Mesenchymal stem cell (in vitro differentiated cells and primary cell): ENCODE results near the gene MFN1.

ENCODE experiments used
- DNase-seq: peaks from one replicate; pipeline ENCODE4 v3.0.0-alpha.2; 2013
- H2AFZ ChIP-seq: one replicate; pipeline ENCODE4 v1.6.1; 2013; ENCODE audit warnings: low read depth, mild to moderate bottlenecking, control low read depth, inconsistent platforms, low read length, moderate library complexity
- H2AK5ac ChIP-seq: 2 replicates; pipeline ENCODE4 v1.6.1; 2013; ENCODE audit warnings: low read length, moderate library complexity, mild to moderate bottlenecking, inconsistent platforms; ENCODE audit not compliant: severe bottlenecking
- H2BK120ac ChIP-seq: one replicate; pipeline ENCODE4 v1.6.1; 2013; ENCODE audit warnings: low read depth, mild to moderate bottlenecking, inconsistent platforms, low read length, moderate library complexity
- H2BK12ac ChIP-seq, 2 experiments: one replicate each; pipeline ENCODE4 v1.6.1; 2013; ENCODE audit warnings: inconsistent platforms in 2 of 2, low read length in 2 of 2, mild to moderate bottlenecking in 2 of 2, moderate library complexity in 2 of 2, control low read depth in 1 of 2
- H2BK15ac ChIP-seq: one replicate; pipeline ENCODE4 v1.6.1; 2013; ENCODE audit warnings: mild to moderate bottlenecking, low read depth, inconsistent platforms; ENCODE audit not compliant: poor library complexity, severe bottlenecking
- H2BK5ac ChIP-seq: 2 replicates; pipeline ENCODE4 v1.6.1; 2013; ENCODE audit warnings: low read depth, mild to moderate bottlenecking, low read length, control low read depth, inconsistent platforms; ENCODE audit not compliant: poor library complexity, severe bottlenecking
- H3K14ac ChIP-seq, 2 experiments: one replicate each; pipeline ENCODE4 v1.6.1; 2013; ENCODE audit warnings: inconsistent platforms in 2 of 2, low read length in 2 of 2, control low read depth in 1 of 2, mild to moderate bottlenecking in 1 of 2, moderate library complexity in 1 of 2
- H3K18ac ChIP-seq, 2 experiments: one replicate each; pipeline ENCODE4 v1.6.1; 2013; ENCODE audit warnings: inconsistent platforms in 2 of 2, low read length in 2 of 2, control low read depth in 1 of 2, low read depth in 1 of 2, mild to moderate bottlenecking in 1 of 2
- H3K23ac ChIP-seq, 2 experiments: one replicate each; pipeline ENCODE4 v1.6.1; 2013; ENCODE audit warnings: inconsistent platforms in 2 of 2, low read length in 2 of 2, mild to moderate bottlenecking in 2 of 2, moderate library complexity in 2 of 2, control low read depth in 1 of 2
- H3K27ac ChIP-seq: 2 replicates; pipeline ENCODE4 v1.5.1; 2013; ENCODE audit warnings: mild to moderate bottlenecking, moderate library complexity, low read length, control low read depth, inconsistent platforms; ENCODE audit not compliant: poor library complexity, severe bottlenecking
- H3K27me3 ChIP-seq, 2 experiments: 2 replicates each; pipeline versions ENCODE4 v1.6.1 to v1.7.0; 2013; ENCODE audit warnings: low read length in 2 of 2, mild to moderate bottlenecking in 2 of 2, moderate library complexity in 2 of 2, control low read depth in 1 of 2, inconsistent platforms in 1 of 2; ENCODE audit not compliant: control insufficient read depth in 1 of 2, insufficient read depth in 1 of 2
- H3K36me3 ChIP-seq, 2 experiments: 2 replicates each; pipeline versions ENCODE4 v1.6.1 to v1.7.0; 2013; ENCODE audit warnings: low read length in 2 of 2, control low read depth in 1 of 2, inconsistent platforms in 1 of 2, low read depth in 1 of 2, mild to moderate bottlenecking in 1 of 2; ENCODE audit not compliant: insufficient read depth in 2 of 2, control insufficient read depth in 1 of 2
- H3K4ac ChIP-seq, 2 experiments: one replicate each; pipeline ENCODE4 v1.6.1; 2013; ENCODE audit warnings: inconsistent platforms in 2 of 2, low read length in 2 of 2, mild to moderate bottlenecking in 2 of 2, moderate library complexity in 2 of 2, control low read depth in 1 of 2, low read depth in 1 of 2
- H3K4me1 ChIP-seq: 2 replicates; pipeline ENCODE4 v1.6.1; 2013; ENCODE audit warnings: low read depth, low read length, control low read depth; ENCODE audit not compliant: control insufficient read depth, insufficient read depth
- H3K4me2 ChIP-seq: 2 replicates; pipeline ENCODE4 v1.6.1; 2013; ENCODE audit warnings: low read length, mild to moderate bottlenecking, inconsistent platforms; ENCODE audit not compliant: poor library complexity, severe bottlenecking
- H3K4me3 ChIP-seq, 2 experiments: 2 replicates each; pipeline versions ENCODE4 v1.5.1 to v1.7.0; 2013; ENCODE audit warnings: low read length in 2 of 2, mild to moderate bottlenecking in 2 of 2, control low read depth in 1 of 2, low read depth in 1 of 2; ENCODE audit not compliant: insufficient read depth in 1 of 2
- H3K79me1 ChIP-seq: replicated peaks from 2 replicates; pipeline ENCODE4 v1.6.1; 2013; ENCODE audit warnings: mild to moderate bottlenecking, control low read depth, low read length, inconsistent platforms; ENCODE audit not compliant: poor library complexity, severe bottlenecking
- H3K9ac ChIP-seq: 2 replicates; pipeline ENCODE4 v1.7.0; 2013; ENCODE audit warnings: mild to moderate bottlenecking, low read length, moderate library complexity
- H3K9me3 ChIP-seq: 2 replicates; pipeline ENCODE4 v1.7.0; 2013; ENCODE audit warnings: mild to moderate bottlenecking, low read length; ENCODE audit not compliant: control insufficient read depth
- H4K8ac ChIP-seq: one replicate; pipeline ENCODE4 v1.6.1; 2013; ENCODE audit warnings: inconsistent platforms, mild to moderate bottlenecking, low read length, moderate library complexity
- H4K91ac ChIP-seq: one replicate; pipeline ENCODE4 v1.6.1; 2013; ENCODE audit warnings: mild to moderate bottlenecking, low read length, inconsistent platforms
- WGBS: methylation state at CpG from one replicate; pipeline ENCODE4 v1.1.7; 2013; ENCODE audit warnings: mixed read lengths; 5-methylcytosine and 5-hydroxymethylcytosine counted together

Gene MFN1

GRCh38 chr3:179336345-179336929 lies 11.1 kb upstream of the MFN1 start:
- H4K8ac ChIP-seq: no peak overlapping the region
- no peak overlapping the region for H2BK12ac ChIP-seq
- no peak overlapping the region for H2BK15ac ChIP-seq
- no peaks in the 10 kb centered on the region for H3K4me1 ChIP-seq
- no peaks in the 10 kb centered on the region for H3K27me3 ChIP-seq
- no peak overlapping the region for H4K91ac ChIP-seq
- H3K18ac ChIP-seq: no peak overlapping the region
- H3K36me3 ChIP-seq: peaks cover 20 to 56% of the 10 kb centered on the region in 2 experiments
- no peak overlapping the region for H2BK5ac ChIP-seq
- H3K9ac ChIP-seq: no peak overlapping the region
- H3K9me3 ChIP-seq: no peaks in the 10 kb centered on the region
- no peak overlapping the region for H3K14ac ChIP-seq
- no peak for DNase-seq
- H3K4me2 ChIP-seq: no peak overlapping the region
- H2AK5ac ChIP-seq: no peak overlapping the region
- peaks cover 10% of the 10 kb centered on the region for H3K79me1 ChIP-seq
- H2AFZ ChIP-seq: no peak overlapping the region
- no peak overlapping the region for H3K23ac ChIP-seq
- WGBS: no CpG with 5 or more reads among the region's 1 CpG
- no peak overlapping the region for H3K4ac ChIP-seq
- no peak overlapping the region for H3K4me3 ChIP-seq
- H2BK120ac ChIP-seq: no peak overlapping the region
- H3K27ac ChIP-seq: no peak overlapping the region

GRCh38 chr3:179348325-179349013 lies 960 bp downstream of the MFN1 start:
- Histone ChIP-seq H2BK15ac (no peak overlapping the region), H4K8ac (no peak overlapping the region), H2AK5ac (no peak overlapping the region), H3K9me3 (no peaks in the 10 kb centered on the region), H3K18ac (no peak overlapping the region), H2BK120ac (no peak overlapping the region), H3K9ac (peak overlapping the region; percentile 91), H3K36me3 (peaks cover 6 to 32% of the 10 kb centered on the region in 2 experiments), H2AFZ (no peak overlapping the region), H3K23ac (no peak overlapping the region), H4K91ac (no peak overlapping the region), H3K27me3 (no peaks in the 10 kb centered on the region), H3K4me3 (peak overlapping the region in 1 of 2 experiments; percentile 88), H3K4ac (no peak overlapping the region), H3K4me1 (no peaks in the 10 kb centered on the region), H3K79me1 (peaks cover 13% of the 10 kb centered on the region), H3K4me2 (peak overlapping the region; percentile 64), H3K14ac (no peak overlapping the region), H2BK5ac (no peak overlapping the region), H3K27ac (no peak overlapping the region), H2BK12ac (no peak overlapping the region)
- WGBS: 59% methylated on average over 2 of the region's 5 CpGs
- peak; percentile 17 for DNase-seq

GRCh38 chr3:179355996-179356395 lies 8.5 kb downstream of the MFN1 start:
- WGBS: no CpG with 5 or more reads among the region's 1 CpG
- no peak for DNase-seq
- Histone ChIP-seq H2BK12ac (no peak overlapping the region), H3K4ac (no peak overlapping the region), H3K14ac (no peak overlapping the region), H3K23ac (no peak overlapping the region), H2BK15ac (no peak overlapping the region), H2BK5ac (no peak overlapping the region), H3K9me3 (no peaks in the 10 kb centered on the region), H3K36me3 (peaks cover 21 to 85% of the 10 kb centered on the region in 2 experiments), H4K91ac (no peak overlapping the region), H2AFZ (peak overlapping the region; percentile 42), H2BK120ac (no peak overlapping the region), H3K18ac (no peak overlapping the region), H3K4me1 (no peaks in the 10 kb centered on the region), H3K27ac (no peak overlapping the region), H3K27me3 (no peaks in the 10 kb centered on the region), H3K4me3 (no peak overlapping the region), H4K8ac (no peak overlapping the region), H3K4me2 (no peak overlapping the region), H3K9ac (no peak overlapping the region), H2AK5ac (no peak overlapping the region), H3K79me1 (peaks cover 32% of the 10 kb centered on the region)

DNA sequence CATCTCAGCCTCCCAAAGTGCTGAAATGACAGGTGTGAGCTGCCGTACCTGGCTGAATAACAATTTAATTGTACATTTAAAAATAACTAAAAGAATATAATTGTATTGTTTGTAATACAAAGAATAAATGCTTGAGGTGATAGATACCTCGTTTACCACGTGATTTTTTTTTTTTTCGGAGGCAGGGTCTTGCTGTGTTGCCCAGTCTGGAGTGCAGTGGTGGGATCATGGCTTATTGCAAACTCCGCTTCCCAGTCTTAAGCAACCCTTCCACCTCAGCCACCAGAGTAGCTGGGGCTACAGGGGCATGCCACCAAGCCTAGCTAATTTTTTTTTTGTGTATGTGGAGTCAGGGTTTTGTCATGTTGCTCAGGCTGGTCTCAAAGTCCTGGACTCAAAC lies 15.8 kb downstream of the MFN1 start:
- no peak overlapping the region for H3K4ac ChIP-seq
- WGBS: 97% methylated on average over 3 of the region's 5 CpGs
- no peak overlapping the region for H4K91ac ChIP-seq
- no peaks in the 10 kb centered on the region for H3K4me1 ChIP-seq
- no peak overlapping the region for H3K9ac ChIP-seq
- H2BK15ac ChIP-seq: no peak overlapping the region
- no peak overlapping the region for H3K4me3 ChIP-seq
- H2BK12ac ChIP-seq: no peak overlapping the region
- no peak overlapping the region for H2BK5ac ChIP-seq
- H2BK120ac ChIP-seq: no peak overlapping the region
- H4K8ac ChIP-seq: no peak overlapping the region
- no peaks in the 10 kb centered on the region for H3K27me3 ChIP-seq
- no peak overlapping the region for H3K4me2 ChIP-seq
- H2AK5ac ChIP-seq: no peak overlapping the region
- no peak overlapping the region for H3K27ac ChIP-seq
- peaks cover 3% of the 10 kb centered on the region for H3K79me1 ChIP-seq
- no peak overlapping the region for H2AFZ ChIP-seq
- no peaks in the 10 kb centered on the region for H3K9me3 ChIP-seq
- no peak overlapping the region for H3K23ac ChIP-seq
- H3K36me3 ChIP-seq: peaks cover 16 to 85% of the 10 kb centered on the region in 2 experiments
- H3K14ac ChIP-seq: no peak overlapping the region
- no peak for DNase-seq
- no peak overlapping the region for H3K18ac ChIP-seq
